HG03571 (cell line): ENCODE results near the gene PKNOX2.

Experiments used
- ATAC-seq: cut with Tn5 transposase; IDR thresholded peaks from one replicate; pipeline ENCODE4 v1.9.1; 2021; ENCODE audit not compliant: unreplicated experiment

The PKNOX2 gene

DNA sequence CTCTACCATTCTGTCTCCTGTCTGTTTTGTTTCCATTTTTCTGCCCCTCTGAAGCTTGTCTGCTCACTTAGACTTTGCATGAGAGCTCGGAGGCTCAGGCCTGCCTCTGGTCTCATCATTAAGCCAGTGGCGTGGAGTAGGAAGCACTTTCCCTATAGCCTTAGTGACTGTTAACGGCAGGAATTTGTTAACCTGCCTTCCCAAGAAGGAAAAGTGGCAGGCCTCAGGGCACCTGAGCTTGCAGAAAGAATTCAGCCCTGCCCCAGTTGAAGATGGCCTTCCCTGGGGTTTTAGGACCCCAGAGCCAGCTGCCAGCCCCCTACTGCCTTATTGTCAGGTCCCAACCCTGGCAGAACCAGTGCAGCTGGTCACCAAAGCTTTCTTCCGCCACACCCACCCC, 93.2 kb downstream of the PKNOX2 start:
- no peak for ATAC-seq

DNA sequence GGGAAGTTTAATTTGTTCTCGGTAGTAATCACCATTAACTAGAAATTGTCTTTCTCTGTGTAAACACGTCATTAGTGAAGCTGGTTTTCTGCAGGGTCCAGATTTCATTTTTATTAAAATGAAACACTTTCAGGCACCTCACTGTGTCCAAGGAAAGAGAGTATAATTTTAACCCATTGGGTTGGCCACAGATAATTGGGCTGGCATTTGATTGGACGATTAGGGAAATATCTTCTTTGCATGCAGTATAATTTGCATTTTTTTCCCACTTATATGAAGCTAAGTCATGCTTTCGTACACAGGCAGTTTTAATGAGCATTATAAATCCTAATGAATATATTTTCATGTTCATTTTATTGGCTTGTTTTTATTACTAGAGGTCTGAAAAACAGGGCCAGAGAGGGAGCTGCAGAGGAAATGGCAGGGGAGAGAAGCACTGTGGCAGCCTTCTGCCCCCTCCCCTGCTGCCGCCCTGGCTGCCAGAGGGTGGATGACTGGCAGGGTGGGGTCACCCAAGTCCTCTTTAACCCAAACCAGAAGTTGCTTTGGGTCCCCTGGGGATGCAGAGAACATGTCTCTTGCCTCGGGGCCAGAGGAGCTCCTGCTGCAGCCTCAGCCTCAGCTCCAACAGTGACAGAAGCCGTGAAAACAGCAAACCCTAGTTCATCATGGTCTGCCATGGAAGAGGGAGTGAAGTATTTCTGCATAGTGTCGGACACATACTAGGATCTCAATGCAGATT, 93.9 kb downstream of the PKNOX2 start:
- ATAC-seq = no peak

DNA sequence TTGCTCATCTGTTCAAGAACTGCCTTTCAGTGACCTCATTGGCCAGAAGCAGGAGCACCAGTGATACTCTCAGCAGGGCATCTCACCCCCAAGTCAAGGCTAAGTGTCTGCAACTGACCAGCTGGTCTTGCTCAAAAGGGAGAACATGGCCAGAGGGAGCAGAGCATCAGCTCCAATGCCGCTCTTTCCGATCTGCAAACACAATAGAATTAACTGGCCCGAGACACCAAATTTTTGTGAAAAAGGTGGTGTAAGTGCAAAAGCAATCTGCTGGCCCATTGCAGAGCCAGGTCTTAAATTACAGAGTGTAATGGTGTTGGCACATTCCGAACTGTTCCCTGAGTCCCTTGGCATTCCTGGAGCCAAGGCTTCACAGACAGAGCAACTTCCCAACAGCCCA, 97.0 kb downstream of the PKNOX2 start:
- ATAC-seq = no peak

DNA sequence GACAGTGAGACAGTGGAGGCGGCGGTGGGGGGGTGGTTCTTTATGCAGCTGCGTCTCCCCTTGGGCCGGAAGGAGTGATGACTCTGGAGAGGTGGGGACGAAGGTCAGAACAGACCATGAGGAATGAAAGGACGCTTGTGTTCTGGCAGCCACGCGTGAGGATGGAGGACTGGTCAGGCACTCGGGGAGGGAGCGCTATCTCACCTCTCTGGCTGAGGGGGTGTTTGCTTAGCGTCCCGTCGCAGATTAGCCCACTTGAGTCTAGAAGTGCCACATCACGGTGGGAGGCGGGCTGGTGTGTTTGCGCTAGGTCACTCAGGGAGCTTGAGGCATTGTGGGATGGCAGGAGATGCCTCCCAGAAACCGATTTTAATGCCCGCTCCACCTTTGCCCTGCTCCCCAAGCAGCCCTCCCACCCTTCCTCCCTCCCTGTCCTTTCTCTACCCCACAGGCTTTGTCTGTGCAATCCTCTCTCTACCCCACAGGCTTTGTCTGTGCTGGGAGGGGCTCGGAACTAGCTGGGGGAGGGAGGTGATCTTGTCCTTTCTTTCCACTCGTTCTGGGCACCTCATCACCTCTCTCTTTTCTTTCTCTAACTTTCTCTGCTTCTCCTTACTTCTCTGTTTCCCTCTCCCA, 97.8 kb downstream of the PKNOX2 start:
- ATAC-seq = no peak

DNA sequence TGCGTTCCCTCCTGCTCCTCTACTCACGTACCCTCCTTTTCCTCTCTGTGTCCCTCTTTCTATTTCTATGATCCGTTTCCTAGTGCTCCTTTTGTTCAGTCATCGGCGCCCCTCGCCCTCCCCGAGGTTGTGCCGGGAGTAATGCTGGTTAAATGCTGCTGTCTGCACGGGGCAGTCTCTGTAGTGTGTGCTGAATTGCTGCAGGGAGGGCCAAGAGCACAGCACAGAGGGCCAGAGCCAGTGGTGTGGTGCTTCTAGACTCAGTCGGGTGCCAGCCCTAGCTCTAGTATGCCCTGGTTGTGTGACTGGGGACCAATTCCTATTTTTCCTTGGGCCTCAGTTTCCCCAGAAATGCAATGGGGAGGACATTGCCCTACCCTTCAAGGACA, 98.3 kb downstream of the PKNOX2 start:
- ATAC-seq = no peak

DNA sequence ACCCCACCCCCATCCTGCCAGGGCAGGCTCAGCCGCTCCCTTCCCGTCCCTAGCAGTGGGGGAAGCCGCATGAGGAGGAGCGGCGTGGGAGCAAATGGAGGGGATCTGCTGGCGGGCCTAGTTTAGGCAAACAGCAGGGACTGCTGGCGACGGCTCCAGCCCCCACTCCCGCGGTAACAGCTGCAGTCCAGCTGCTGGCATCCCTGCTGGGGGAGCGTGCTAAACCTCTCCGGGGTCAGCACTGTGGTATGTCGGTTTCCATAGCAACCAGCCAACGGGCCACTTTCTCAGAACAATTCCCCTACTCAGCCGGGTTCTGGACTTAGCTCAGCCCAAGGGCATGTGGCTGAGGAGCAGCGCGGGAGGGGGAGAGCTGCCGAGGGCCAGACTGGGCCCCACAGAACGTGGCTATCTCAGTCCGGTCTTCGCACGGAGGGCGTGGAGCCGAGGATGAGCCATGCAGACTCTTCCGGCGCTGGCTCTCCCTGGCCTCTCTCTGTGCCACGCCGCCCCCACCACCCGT, 98.8 kb downstream of the PKNOX2 start:
- ATAC-seq = no peak

DNA sequence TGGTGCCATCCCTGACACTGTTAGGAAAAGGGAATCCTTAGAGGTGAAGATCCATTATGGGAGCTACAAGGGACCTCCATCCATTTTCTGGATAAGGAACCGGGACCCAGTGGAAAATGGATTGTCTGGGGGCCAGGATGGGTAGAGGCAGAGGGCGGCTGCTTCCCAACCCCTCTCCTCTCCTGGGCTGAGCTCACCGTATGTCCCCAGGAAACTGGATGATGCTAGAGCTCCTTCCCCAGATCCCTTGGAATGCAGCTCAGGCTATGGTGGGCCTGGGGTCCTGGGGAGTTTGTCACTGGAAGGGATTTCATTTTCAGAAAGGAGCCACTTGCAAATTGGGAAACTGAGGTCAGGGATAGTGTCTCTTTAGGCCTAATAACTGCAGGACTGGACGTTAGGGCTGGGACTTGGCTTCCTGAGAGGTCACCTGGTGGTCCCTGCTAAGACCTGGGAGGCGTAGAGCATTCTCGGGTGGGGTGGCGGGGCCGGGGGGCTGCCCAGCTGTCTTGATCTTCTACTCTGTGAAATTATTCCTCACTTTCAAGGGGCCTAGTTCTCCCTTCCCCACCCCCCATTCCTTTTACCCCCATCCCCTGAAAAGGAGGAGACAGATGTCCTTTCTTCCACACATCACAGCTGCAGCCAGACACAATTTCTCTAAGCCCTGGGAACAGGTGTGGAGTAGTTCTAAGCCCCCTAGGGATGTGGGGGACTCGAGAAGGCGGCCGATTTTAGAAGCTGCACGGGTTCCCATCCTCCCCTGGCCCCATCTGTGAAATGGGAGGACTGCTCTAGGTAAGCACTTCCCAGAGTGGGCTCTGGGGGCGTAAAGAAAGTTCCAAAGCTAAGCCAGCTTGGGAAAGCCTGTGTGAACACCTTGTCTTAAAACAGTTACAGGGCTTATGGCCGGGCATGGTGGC, 99.8 kb downstream of the PKNOX2 start:
- ATAC-seq = no peak

DNA sequence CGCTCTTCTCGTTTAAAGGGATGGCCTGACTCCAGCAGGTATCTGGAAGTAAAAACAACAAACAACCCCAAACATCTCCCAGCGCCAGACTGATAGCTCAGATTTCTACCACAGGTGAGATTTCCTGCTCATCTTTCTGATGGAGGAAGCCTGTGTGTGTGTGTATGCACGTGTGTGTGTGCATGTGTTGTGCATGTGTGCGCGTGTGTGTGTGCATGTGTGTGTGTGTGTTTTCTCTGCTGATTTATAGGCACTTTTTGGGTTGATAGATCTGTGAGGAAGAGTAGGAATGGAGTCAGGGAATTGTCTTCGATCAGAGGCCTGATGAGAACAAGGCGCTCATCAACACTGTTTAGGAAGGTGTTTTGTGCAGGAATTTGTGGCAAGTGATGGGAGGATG, 103.0 kb downstream of the PKNOX2 start:
- no peak for ATAC-seq

DNA sequence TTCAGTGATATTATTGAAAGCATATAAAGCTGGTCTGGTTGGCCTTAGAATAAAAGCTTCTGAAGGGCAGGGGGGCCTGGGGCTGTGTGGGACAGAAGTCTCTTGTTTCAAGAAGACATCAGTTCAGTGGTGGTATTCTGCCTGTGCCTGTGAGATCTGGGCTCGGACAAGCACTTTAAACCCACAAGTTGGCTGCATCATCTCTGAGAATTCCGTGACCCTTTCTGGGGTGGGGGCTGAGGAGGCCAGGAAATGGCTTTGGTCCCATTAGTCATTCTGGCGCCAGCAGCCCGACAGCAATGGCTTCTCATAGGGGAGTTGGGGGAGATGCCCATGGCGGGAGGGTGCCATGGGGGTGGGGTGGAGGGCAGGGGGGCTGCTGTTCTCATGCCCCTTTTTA, 104.1 kb downstream of the PKNOX2 start:
- no peak for ATAC-seq

DNA sequence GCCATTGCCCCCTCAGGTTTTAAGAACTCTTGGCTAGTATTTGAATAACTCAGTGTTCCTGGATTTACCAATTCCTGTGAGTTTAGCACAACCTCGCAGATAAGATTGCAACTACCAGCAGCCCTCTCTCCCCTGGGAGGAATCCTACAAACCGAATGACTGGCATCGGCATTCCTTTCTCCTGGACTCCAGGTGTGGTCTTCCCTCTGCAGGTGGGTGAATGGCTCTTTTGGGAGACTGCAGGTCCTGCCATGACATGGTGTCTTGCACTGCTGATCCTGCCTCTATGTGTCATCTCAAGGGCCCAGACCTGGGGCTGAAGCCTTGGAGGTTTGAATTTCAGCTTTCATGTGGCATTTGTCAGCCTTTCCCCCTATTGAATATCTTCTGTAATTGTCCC, 105.6 kb downstream of the PKNOX2 start:
- no peak for ATAC-seq

DNA sequence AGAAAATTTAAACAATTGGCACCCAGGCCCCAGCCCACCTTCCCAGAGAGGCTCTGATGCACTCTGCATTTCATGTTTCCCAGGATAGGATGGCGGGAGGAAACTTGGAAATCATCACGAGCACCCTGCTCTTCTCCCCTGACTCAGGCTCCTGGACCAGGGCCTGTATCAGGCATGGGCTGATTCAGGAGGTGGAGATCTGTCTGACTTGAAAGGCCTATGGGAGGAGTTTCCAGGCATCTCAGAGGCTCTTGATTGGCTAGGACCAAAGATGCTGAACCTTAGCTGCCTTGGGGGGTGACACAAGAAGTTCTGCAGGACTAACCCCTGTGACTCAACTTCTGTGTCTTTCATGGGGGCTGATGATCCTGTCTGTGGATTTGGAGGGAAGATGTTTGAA, 106.2 kb downstream of the PKNOX2 start:
- ATAC-seq = no peak

DNA sequence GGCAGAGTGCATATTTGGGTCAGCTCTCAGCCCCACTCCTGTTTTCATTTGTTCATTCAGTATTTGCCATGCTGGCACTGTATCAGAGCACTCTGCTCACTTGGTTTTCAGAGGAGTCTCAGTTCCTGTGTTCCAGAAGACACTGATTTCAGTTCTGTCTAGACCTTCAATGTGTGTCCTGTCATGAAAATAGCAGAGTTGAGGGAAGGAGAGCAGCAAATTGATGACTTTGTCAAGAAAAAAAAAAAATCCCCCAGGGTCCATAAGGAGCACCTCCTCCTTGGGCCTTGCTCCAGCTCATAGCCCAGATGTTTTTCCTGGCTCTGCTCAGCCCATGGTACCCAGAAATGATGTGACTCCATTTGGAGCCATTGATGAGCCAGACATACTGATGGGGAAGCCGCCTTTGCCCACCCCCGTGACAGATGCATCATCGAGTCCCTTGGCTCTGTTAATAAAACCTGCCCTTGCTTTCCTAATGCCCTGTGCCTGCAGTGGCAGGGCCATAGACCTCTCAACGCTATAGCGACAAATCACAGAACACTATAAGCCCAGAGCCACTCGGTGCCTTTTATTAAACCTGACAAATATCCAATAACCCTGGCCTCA, 107.0 kb downstream of the PKNOX2 start:
- ATAC-seq = no peak

DNA sequence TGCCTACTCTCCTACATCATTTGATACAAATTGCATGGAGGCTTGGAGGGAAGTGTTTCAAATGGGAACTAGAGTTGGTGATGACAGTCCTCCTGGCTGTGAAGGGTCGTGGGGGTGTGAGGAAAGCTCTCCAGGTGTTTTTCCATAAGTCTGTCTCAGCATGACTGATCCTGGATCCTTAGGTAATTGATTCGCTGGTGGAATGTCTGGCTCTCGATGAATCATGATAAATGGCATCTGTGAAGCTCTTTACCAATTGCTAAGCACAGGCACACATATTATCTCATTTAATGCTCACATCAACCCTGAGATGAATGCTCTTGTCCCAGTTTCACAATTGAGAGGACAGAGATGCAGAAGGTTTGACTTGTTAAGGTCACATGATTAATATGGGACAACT, 107.5 kb downstream of the PKNOX2 start:
- ATAC-seq = no peak

DNA sequence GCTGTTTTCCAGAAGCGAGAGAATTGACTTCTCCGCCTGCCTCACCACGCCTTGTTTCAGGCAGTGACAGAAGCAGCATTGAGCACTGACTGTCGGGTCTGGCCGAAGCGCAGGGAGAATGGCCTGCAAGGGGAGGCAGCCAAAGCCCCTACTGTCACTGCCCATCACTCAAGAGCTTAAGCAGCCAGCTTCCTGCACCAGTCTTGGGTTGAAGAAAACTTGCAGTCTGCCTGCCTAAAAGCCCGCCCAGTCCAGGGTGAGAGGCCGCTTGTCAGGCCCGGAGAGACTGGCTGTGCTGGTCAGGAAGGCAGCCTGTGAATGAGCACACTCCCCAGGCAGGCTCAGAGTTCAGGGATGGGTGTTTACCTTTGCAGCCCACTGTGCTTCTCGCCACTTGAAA, 108.3 kb downstream of the PKNOX2 start:
- ATAC-seq = no peak

DNA sequence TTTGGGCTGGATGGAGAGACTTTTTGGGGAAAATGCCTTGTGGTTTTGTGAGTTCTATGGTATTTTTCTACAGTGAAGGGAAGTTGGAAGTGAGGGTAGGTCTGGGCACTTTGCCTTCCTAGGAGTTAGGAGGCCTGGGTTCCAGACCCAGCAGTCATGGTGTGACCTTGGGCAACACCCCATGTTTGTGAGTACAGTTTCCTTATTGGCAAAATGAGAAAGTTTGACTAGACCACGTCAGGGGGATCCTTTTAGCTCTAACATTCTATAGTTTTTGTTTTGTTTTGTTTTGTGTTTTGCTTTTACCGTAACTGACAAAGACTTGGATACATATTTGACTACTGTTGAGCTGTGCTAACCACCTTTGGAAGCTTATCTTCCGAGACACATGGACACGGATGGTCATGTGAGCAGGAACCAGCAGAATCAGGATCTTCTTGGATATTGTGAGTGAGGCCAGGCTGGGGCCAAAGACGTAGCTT, 109.0 kb downstream of the PKNOX2 start:
- no peak for ATAC-seq

DNA sequence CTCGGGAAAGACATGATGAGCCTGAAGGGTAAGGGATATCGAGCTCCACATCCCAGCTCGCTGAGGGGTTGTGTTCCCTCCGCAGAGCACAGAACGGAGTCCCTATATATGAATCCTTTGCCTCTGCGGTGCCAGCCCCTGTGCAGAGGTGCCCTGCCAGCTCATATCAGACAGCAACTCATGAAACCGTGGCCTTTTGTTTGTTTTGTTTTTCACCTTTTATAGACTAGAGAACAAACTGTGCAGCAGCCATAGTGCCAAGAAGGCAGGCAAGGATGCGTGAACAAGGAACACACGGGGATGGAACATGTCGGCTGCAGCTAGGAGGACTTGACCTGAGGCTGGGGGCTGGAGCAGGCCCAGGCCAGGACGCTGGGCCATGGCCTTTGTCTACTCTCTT, 109.8 kb downstream of the PKNOX2 start:
- ATAC-seq = no peak

DNA sequence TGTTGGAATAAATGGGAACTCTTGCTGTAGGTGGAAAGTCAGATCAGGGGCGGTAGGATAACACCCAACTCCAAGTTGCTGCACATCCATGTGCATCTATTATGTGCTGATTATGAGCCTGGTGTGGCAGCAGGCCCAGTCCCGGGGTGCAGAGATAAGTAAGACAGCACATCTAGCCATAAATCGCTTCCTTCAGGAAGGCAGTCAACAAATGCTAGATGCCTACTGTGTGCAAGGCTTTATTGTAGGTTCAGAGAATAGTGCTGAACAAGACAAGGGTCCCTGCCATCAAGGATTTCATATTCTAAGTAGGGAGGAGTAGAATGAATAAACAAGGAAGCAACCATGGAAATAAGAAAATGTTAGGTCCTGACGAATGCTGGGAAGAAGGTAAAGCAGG, 110.2 kb downstream of the PKNOX2 start:
- no peak for ATAC-seq

DNA sequence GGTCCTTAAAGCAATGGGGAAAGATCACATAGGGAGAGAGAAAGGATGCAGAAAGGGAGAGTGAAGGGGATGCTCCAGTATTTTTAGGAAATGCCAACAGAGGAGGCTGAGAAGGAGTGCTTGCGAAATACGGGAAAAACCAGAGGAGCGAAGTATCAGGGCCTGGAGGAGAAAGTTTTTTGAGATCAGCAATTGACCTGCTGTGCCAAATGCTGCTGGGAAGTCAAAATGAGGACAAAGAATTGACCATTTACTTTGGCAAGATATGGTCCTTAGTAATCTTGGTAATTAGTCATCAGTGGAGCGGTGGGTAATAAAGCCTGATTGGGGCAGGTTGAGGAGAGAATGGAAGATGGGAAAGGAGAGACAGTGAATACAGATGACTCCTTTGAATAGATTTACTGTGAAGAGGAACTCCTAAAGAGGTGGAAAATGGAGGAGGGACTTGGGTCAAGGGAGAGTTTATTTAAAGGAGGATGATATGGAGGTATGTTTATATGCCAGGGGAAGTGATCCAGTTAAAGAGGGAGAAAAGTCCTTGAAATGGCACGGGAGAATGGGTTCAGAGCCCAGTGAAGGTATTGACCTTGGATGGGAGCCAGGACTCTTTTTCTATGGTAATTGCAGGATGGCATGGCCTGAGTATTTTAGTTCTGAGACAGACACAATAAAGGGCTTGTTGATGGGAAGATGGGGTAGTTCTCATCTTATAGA, 111.5 kb downstream of the PKNOX2 start:
- no peak for ATAC-seq

DNA sequence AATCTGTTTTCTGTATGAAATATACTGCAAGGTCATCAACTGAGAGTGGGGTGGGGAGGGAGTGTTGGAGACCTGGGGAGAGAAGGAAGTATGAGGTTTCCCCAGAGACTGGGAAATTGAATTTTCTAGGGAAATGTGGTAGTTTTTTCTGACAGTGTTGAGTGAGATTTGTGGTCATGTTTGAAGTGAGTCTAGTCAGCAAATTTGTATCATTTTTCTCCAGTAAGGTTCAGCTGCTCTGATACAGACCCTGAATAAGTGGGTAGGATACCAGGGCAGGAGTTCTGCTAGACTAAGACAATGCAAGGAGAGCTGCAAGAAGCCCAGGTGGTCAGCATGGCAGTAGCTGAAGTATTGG, 112.0 kb downstream of the PKNOX2 start:
- ATAC-seq = no peak

DNA sequence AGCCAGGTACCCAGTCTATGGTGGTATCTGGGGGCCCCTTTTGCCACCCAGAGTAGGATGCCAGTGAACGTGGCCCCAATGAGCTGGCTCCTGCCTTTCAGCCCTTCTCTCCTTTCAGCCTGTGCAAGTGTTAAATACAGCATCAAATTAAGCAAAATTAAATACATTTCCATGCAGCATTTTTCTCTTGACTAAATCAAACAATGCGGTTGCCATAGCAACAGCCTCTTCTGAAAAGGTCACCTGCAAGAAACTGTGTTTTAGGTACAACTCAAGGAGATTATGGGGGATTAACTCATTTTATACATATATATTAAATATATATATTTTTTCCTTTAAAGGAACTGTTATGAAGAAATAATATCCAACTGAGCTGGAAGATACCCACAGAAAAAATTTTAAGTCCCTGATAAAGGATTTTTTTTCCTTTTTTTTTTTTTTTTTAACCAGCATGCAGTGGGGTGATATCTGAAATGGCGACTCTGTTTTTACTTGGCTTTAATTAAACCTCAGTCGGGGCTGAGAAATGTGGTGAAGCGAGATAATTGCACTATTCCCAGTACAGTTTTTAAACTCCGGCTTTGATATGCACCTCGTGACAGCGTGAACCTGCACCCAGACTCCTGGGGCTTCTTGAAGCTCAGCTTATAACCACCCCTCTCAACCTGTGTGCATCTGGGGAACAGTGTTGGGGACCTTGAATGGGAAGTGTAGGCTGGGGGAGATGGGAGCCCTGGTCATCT, 115.3 kb downstream of the PKNOX2 start:
- no peak for ATAC-seq
